ENCODE measurements around the gene ZNF536. TPM values are rescaled to one million over a fixed set of nuclear protein-coding genes. Genes with fewer than 3 reads are reported as not detected.

The ZNF536 gene
- 6.4 TPM for total RNA-seq
- long read RNA-seq, partial matches to known transcripts = 0 of 1 reads
- long read RNA-seq, other reads (novel, unspliced or antisense) = 0 of 1 reads

DNA sequence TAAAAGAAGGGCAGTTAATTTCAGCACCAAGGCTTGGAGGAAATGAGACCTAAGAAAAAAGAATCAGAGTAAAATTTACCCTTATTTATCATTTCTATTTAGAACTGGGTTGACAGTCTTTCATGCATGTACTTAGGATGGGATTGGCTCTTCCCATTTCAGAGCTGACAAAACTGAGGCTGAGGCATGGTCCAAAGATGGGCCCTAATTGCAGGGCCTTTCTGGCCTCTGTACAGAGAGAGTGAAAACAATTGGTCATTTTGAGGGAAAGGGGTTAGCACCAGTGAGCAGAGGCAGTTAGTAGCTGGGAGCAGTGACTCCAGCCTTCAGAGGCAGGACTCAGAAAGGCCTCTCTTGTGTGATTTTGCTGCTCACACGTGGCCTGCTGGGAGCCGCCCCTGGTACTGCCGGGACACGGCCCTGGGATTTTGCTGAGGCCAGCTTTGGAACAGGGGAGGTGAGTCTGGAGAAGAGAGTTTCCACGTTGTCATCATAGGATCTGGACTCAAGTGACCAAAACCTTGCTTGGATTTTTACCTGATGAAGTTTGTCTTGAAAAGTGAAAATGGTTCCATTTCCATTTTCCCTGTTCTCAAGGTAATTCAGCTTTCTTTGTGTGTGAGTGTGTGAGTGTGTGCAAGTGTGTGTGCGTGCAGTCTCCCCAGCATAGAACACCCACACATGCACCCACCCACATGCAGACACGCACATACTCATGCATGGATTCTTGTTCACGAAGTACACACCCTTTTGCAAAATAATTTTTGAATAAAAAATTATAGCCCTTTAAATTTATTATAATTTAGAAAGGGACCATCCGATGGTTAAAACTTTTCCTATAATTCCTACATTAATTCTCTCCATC lies at the start of gene ZNF536:
Gene ZNF536 (plus strand): TSS at position 425 of the 865 bp plus-strand sequence. CDS start 71,179 bp downstream, outside the sequence.
- no peak for DNase-seq
- ATAC-seq = no peak
- intact Hi-C loops (cut with micrococcal nuclease) = no loop called here

- intact Hi-C loops (cut with micrococcal nuclease) = no loop called here
- DNase-seq = no peak
- no peak for ATAC-seq
These were observed 49.4 kb upstream of the ZNF536 start for GRCh38 chr19:30322641-30323320.

DNA sequence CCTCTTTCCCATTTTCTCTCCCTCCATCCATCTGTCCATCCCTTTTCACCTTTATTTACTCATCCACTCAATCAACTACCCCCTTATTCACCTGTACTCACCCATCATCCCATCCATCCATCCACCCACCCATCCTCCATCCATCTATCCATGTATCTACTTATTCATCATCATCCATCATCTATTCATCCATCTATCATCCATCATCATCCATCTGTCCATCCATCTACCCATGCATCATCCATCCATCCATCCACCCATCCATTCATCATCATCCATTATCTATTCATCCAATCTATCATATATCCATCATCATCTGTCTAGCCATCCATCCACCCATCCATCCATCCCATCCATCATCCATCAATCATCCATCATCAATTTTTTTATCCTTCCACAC lies 48.3 kb upstream of the ZNF536 start:
- ATAC-seq = no peak
- intact Hi-C loops (cut with micrococcal nuclease) = no loop called here

DNA sequence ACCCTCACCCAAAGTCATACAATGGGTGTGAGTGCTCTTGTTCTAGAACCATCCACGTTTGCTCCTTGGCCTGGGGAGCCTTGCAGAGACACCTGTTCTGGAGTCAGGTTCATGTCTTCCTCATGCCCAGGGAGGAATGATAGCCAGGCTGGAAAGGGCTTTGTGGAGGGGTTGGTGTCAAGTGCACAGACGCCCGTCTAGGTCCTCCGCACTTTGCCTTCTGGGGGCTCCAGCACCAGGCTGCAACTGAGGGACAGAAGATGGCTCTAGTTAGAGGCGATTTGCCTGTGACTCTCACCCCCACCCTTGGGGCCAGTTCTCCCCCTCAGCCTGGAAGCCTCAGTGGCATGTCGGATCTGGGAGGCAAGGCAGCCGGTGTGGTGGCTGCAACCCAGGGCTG lies 47.2 kb upstream of the ZNF536 start:
- ATAC-seq (no peak), DNase-seq (no peak)
- intact Hi-C loops (cut with micrococcal nuclease) = no loop called here

More for the DNA sequence above, 48.3 kb upstream of the ZNF536 start:
- no peak for DNase-seq

- peak; percentile 80 for DNase-seq
- intact Hi-C loops (cut with micrococcal nuclease) = no loop called here
- ATAC-seq = peak; percentile 97
These were observed 46.4 kb upstream of the ZNF536 start for GRCh38 chr19:30325676-30326392.

DNA sequence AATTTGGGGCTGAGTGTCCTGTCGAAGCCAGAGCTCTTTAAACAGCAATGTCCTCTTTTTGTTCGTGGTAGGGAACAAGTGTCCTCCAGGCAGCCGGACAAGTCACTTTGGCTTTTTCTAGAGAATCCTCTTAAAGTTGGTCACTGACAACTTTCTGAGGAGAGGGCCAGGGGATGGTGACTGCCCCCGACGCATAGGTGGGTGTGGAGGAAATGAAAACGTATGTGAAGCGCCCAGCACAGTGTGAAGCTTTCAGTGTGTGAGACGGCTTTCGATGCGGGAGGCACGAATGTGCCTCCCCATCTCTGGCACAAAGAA lies 45.8 kb upstream of the ZNF536 start:
- intact Hi-C loops (cut with micrococcal nuclease) = no loop called here
- DNase-seq (no peak), ATAC-seq (peak; percentile 33)

DNA sequence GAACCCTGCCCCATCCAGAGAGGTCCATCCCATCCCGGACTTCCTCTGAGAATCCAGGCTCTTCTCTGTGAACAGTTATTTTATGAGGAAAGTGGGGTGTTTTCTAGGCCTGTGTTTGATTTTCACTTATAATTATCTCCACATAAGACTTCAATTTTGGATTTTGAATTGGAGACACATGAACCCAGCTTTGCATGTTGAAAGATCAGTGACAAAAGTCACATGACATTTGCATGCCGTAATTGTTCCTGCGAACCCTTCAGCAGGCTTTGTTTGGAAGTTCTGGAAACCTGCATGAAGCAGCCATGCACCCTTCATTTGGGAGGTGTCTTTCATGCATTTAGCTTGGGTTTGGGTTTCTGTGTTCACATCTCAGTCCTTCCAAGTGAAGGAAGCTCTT lies 44.9 kb upstream of the ZNF536 start:
- intact Hi-C loops (cut with micrococcal nuclease) = no loop called here
- DNase-seq (no peak), ATAC-seq (no peak)

GRCh38 chr19:30328096-30328495 lies 44.1 kb upstream of the ZNF536 start:
- DNase-seq (no peak), ATAC-seq (no peak)
- intact Hi-C loops (cut with micrococcal nuclease) = no loop called here

DNA sequence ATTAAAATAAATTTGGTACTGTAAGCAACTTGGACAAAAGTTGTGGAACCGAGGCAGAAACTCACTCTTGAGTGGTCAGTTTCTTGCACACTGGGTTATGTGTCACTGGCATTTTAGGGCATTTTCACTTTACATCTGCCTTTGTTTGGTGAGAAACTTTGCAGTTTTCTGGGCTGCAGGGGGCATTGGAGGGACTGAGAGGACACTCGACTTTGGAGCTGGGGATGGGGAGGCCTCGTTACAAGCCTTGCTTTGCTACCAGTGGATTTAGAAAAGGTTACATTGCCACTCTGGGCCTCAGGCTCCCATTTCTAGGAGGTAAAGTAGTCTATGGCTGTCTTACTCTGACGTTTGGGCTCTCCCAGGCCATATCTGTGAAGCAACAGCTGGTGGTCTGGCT lies 41.9 kb upstream of the ZNF536 start:
- intact Hi-C loops (cut with micrococcal nuclease) = no loop called here
- no peak for DNase-seq
- ATAC-seq = no peak

GRCh38 chr19:30332445-30333234 lies 39.5 kb upstream of the ZNF536 start:
- ATAC-seq (no peak), DNase-seq (no peak)
- intact Hi-C loops (cut with micrococcal nuclease) = no loop called here

DNA sequence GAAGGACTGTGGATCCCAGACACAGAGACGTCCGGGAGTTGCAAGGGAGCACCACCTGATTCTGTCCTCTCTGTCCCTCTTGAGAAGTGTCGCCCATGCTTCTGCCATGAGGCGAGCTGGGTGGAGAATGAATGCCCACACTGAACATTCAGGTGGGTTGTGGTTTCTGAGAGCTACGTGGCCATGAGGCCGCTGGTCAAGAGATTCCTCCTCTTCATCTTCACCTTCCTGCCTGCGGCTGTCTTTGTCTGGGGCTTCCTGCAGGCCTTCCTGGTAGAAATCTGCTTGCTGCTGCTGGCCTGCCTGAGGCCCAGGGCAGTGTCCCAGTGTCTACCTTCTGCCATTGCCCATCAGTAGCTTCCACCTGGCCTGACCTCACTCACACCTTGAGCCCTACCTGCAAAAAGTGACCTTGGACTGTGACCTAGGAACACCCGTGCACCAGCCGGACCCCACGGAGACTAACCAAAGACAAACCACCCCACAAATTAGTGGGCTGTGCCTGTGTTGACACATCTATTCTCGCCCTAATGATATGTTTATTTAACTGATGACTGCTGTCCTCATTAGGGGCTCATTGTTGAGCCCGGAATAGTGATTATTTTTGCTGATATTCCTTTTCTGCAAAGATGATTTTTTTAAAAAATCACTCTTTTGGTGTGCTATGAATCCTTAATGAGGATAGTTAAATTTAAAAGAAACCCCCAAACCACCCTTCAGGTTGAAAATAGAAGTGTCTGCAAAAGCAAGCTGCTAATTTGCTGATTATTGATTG lies 38.7 kb upstream of the ZNF536 start:
- ATAC-seq (no peak), DNase-seq (no peak)

DNA sequence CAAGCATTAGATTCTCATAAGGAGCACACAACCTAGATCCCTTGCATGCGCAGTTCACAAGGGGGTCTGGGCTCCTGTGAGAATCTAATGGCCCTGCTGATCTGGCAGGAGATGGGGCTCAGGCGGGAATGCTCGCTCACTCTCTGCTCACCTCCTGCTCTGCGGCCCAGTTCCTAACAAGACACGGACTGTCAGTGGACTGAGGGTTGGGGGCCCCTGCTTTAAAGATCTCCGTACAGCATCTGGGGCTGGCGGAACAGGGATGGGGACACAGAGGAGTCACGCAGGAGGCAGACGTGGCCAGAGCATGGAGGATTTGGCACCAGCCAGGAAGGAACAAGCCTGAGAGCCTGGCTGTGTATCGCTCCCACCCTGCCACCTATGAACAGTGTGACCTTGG lies 37.3 kb upstream of the ZNF536 start:
- DNase-seq (no peak), ATAC-seq (no peak)
- intact Hi-C loops (cut with micrococcal nuclease) = no loop called here

More for the DNA sequence above, 38.7 kb upstream of the ZNF536 start:
- intact Hi-C loops (cut with micrococcal nuclease) = no loop called here

DNA sequence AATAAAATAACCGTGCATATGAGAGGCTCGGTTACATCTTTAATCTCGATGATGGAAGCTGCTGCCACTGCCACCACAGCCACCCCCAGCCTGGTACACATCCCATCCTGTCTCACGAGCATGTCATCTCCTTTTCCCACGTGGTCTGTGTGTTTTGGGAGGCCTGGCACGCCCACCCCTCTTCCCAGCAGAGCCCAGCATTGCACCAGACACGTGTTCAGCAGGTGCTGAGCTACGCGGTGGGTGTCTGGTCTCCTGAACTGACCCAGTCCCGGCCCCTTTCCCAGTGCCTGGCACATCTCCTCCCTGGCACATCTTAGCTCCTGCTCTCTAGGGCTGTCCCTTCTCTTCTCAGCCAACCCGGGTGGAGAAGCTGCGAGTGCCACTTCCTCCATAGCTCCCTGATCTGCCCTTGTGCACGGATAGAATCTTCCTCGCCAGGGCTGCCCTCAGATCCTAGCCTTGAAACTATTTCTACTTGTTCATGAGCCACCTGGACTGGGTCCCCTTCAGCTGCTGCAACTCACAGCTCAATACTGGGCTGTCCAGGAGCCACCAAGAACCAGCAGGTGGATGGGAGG lies 36.8 kb upstream of the ZNF536 start:
- DNase-seq (no peak), ATAC-seq (no peak)
- intact Hi-C loops (cut with micrococcal nuclease) = no loop called here

- DNase-seq (no peak), ATAC-seq (no peak)
- intact Hi-C loops (cut with micrococcal nuclease) = no loop called here
These were observed 35.9 kb upstream of the ZNF536 start for GRCh38 chr19:30336290-30336689.

GRCh38 chr19:30338041-30338456 lies 34.1 kb upstream of the ZNF536 start:
- ATAC-seq = no peak
- intact Hi-C loops (cut with micrococcal nuclease) = no loop called here
- no peak for DNase-seq

DNA sequence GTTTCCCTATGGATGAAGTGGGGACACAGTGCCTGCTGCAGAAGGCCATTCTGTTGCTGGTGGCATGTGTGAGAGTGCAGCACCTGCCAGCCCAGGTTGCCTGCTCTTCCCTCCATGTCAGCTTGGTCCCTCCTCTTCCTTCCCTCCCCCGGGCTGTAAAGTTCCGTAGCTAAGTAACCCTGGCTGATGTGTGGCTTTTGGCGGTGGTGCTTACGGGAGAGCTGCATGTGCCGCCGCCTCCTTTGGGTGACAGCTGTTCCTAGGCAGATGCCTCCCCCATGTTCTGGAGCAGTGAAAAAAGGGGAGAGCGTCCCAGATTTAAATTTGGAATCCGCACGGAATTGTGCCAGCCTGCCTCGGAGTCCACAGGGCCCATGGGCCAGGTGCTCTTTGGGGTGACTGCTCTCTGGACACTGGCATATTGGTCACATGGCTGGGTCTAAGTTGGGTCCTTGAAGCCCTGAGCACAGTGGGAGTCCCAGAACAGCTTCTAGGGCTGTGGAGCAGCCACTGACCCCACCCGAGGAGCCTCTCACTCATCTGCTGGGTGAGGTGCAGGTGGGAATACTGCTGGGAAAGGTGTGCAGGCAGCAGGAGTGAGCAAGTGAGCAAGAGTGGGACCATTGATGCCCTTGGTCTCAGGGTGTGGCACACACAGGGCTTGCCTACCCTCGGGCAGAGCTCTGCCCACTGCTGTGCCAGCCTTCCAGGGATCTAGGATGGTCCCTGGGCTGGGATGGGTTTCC lies 33.1 kb upstream of the ZNF536 start:
- intact Hi-C loops (cut with micrococcal nuclease) = no loop called here
- DNase-seq = no peak
- no peak for ATAC-seq
